SK-N-MC (cell line): ENCODE data around the gene PCNX3.

ENCODE experiments used
- EZH2 ChIP-seq: fragments of 200-600 bp; sonication (generic); IDR thresholded peaks from one replicate; pipeline ENCODE4 v1.6.1; 2017; ENCODE audit warnings: antibody characterized with exemption
- POLR2AphosphoS5 ChIP-seq: IDR thresholded peaks from 2 replicates; pipeline ENCODE4 v1.6.1; 2012; ENCODE audit warnings: mild to moderate bottlenecking, low read depth, low read length, borderline replicate concordance

GRCh38 chr11:65580031-65580692 is 35.4 kb upstream of the PCNX3 start:
- TF ChIP-seq POLR2AphosphoS5 (no peak), EZH2 (no peak)
